Measurements from ENCODE around the gene CCSER1.

DNA sequence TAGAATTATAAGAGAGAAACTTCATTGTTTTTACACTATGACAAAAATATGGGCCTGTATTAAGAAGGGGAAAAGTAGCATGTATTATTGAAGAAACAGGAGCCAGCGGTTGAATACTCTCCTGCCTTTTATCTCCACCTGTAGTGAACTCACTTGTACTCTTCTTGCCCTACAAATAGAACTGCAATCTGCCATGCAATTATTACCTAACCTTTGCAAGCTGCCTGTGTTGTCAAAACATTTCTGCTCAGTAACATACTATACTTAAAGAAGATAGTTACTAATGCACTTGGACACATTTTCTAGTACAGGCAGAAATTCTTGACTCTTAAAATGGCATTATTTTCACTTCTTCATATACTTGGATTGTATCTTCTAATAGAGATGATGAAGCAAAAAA is 1358.2 kb downstream of the CCSER1 start:
- TF ChIP-seq, protein P1, sequence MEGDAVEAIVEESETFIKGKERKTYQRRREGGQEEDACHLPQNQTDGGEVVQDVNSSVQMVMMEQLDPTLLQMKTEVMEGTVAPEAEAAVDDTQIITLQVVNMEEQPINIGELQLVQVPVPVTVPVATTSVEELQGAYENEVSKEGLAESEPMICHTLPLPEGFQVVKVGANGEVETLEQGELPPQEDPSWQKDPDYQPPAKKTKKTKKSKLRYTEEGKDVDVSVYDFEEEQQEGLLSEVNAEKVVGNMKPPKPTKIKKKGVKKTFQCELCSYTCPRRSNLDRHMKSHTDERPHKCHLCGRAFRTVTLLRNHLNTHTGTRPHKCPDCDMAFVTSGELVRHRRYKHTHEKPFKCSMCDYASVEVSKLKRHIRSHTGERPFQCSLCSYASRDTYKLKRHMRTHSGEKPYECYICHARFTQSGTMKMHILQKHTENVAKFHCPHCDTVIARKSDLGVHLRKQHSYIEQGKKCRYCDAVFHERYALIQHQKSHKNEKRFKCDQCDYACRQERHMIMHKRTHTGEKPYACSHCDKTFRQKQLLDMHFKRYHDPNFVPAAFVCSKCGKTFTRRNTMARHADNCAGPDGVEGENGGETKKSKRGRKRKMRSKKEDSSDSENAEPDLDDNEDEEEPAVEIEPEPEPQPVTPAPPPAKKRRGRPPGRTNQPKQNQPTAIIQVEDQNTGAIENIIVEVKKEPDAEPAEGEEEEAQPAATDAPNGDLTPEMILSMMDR (IDR thresholded peaks at IDR 0.05): no peak
- TF ChIP-seq POLR2A (IDR thresholded peaks at IDR 0.05): no peak
